SH-SY5Y (cell line): Measurements from ENCODE around the gene CACNB1.

Experiments
- GATA2 ChIP-seq: IDR thresholded peaks from 2 replicates; pipeline ENCODE4 v1.6.1; 2011; ENCODE audit warnings: mild to moderate bottlenecking, low read depth, low read length
- GATA3 ChIP-seq: IDR thresholded peaks from 2 replicates; pipeline ENCODE4 v1.6.1; 2011; ENCODE audit warnings: low read depth, mild to moderate bottlenecking, low read length, moderate library complexity

GRCh38 chr17:39165841-39166349 is 31.6 kb downstream of the CACNB1 start, which contains the start of gene ARL5C:
- TF ChIP-seq GATA3: no peak
- TF ChIP-seq GATA2: no peak
